Stimulated activated CD4-positive, alpha-beta T cell treated with anti-CD3 and anti-CD28 coated beads, Interleukin-1b, Interleukin-23, amount 100 ng/mL, for 1 hour (primary cell): ENCODE data around the gene ENTPD8.
"Not testable (repeated sequence)": the region's sequence is repeated elsewhere in the genome, so short reads cannot be mapped to it uniquely, and the experiment has no call there.

Source experiments
- DNase-seq, 2 donors: peaks; one replicate each; pipeline ENCODE4 v3.0.0-alpha.2; 2020; ENCODE audit warnings: low read depth in 2 of 2

The ENTPD8 gene

GRCh38 chr9:137476856-137477255, 35.7 kb upstream of the ENTPD8 start:
- no peak for DNase-seq

- DNase-seq: no peak
These were observed 34.5 kb upstream of the ENTPD8 start for GRCh38 chr9:137475666-137476065.

GRCh38 chr9:137474271-137474670, 33.1 kb upstream of the ENTPD8 start:
- DNase-seq: no peak

- no peak for DNase-seq
These were observed 29.6 kb upstream of the ENTPD8 start for GRCh38 chr9:137470785-137471184.

- DNase-seq: no peak
These were observed 26.7 kb upstream of the ENTPD8 start for GRCh38 chr9:137467896-137468295.

- DNase-seq: no peak
These were observed 26.0 kb upstream of the ENTPD8 start for GRCh38 chr9:137467161-137467581.

GRCh38 chr9:137466389-137467085, 25.4 kb upstream of the ENTPD8 start:
- not testable (repeated sequence) for DNase-seq

GRCh38 chr9:137465720-137466388, 24.7 kb upstream of the ENTPD8 start:
- DNase-seq: no peak

- no peak for DNase-seq
These were observed 24.0 kb upstream of the ENTPD8 start for GRCh38 chr9:137465000-137465719.

- DNase-seq: no peak
These were observed 23.3 kb upstream of the ENTPD8 start for GRCh38 chr9:137464291-137464999.

- no peak for DNase-seq
These were observed 22.8 kb upstream of the ENTPD8 start for GRCh38 chr9:137463931-137464290.

- DNase-seq: no peak
These were observed 22.1 kb upstream of the ENTPD8 start for GRCh38 chr9:137462986-137463930.

- no peak for DNase-seq
These were observed 21.3 kb upstream of the ENTPD8 start for GRCh38 chr9:137462396-137462985.

- DNase-seq: peak in 1 of 2 donors; percentile 31
These were observed 20.7 kb upstream of the ENTPD8 start for GRCh38 chr9:137461663-137462395.

GRCh38 chr9:137461316-137461662, 20.1 kb upstream of the ENTPD8 start:
- DNase-seq: no peak

- no peak for DNase-seq
These were observed 19.5 kb upstream of the ENTPD8 start for GRCh38 chr9:137460363-137461315.

GRCh38 chr9:137459601-137460362, 18.6 kb upstream of the ENTPD8 start:
- no peak for DNase-seq

- peak; percentile 90 to 92 for DNase-seq
These were observed 18.0 kb upstream of the ENTPD8 start, which contains the start of gene NSMF for GRCh38 chr9:137459152-137459600. TSS of gene NSMF (minus strand) at chr9:137459334. CDS start at chr9:137459102, 232 bp downstream.
